Thyroid gland (tissue), 4 donors: ENCODE measurements around the gene RPN2. TPM values are rescaled to one million over a fixed set of nuclear protein-coding genes. Genes with fewer than 3 reads are reported as not detected.

Source experiments
- DNase-seq, 2 donors: peaks; one replicate each; pipeline ENCODE4 v3.0.0-alpha.2; 2019
- H3K27ac ChIP-seq, 3 donors: fragments of 200-600 bp; sonication (generic); 1 replicate in 2 of 3; 2 replicates in 1 of 3; pipeline ENCODE4 v1.5.1; 2016 to 2019; ENCODE audit warnings: mild to moderate bottlenecking in 1 of 3, moderate library complexity in 1 of 3
- H3K27me3 ChIP-seq: fragments of 200-600 bp; sonication (generic); one replicate; pipeline ENCODE4 v1.5.1; 2019
- H3K36me3 ChIP-seq, 2 donors: fragments of 200-600 bp; sonication (generic); one replicate each; pipeline ENCODE4 v1.5.1; 2016 to 2019
- H3K4me1 ChIP-seq, 2 donors: fragments of 200-600 bp; sonication (generic); one replicate each; pipeline ENCODE4 v1.5.1; 2017 to 2019
- H3K4me3 ChIP-seq, 3 donors: fragments of 200-600 bp; sonication (generic); replicated peaks in 1 of 3; 1 replicate in 2 of 3; 2 replicates in 1 of 3; pipeline ENCODE4 v1.5.1; 2016; ENCODE audit warnings: mild to moderate bottlenecking in 1 of 3
- H3K9me3 ChIP-seq: fragments of 200-600 bp; sonication (generic); one replicate; pipeline ENCODE4 v1.5.1; 2017
- CTCF ChIP-seq, 6 experiments: fragments of 200-600 bp in 3 of 6; fragments of 450-650 bp in 3 of 6; sonication (generic) in 3 of 6; IDR thresholded peaks; one replicate each; pipeline ENCODE4 v1.5.1; 2016 to 2019; ENCODE audit warnings: antibody characterized with exemption in 6 of 6, mild to moderate bottlenecking in 2 of 6, inconsistent platforms in 1 of 6, moderate library complexity in 1 of 6
- POLR2A ChIP-seq, 2 donors: fragments of 450-650 bp; IDR thresholded peaks; one replicate each; pipeline ENCODE4 v1.6.1; 2017; ENCODE audit warnings: antibody characterized with exemption in 2 of 2, mild to moderate bottlenecking in 2 of 2, moderate library complexity in 1 of 2
- WGBS, 2 donors: methylation state at CpG; one replicate each; pipeline ENCODE4 v1.1.5; 2017; 5-methylcytosine and 5-hydroxymethylcytosine counted together
- intact Hi-C: fragments of 100-400 bp; cut with DNase I; formaldehyde crosslinking; loops from one replicate; pipeline ENCODE4 v1.15.1; 2023
- total RNA-seq, 4 donors: library from RNA; depleted of rRNA; stranded (reverse); fragments of >200 nt; gene quantifications; one replicate each; pipeline ENCODE4 v1.2.3, GENCODE V29; 2016

RPN2 gene
- total RNA-seq, 4 donors from 2014 or later, result 175 to 342 (median 296) TPM

DNA sequence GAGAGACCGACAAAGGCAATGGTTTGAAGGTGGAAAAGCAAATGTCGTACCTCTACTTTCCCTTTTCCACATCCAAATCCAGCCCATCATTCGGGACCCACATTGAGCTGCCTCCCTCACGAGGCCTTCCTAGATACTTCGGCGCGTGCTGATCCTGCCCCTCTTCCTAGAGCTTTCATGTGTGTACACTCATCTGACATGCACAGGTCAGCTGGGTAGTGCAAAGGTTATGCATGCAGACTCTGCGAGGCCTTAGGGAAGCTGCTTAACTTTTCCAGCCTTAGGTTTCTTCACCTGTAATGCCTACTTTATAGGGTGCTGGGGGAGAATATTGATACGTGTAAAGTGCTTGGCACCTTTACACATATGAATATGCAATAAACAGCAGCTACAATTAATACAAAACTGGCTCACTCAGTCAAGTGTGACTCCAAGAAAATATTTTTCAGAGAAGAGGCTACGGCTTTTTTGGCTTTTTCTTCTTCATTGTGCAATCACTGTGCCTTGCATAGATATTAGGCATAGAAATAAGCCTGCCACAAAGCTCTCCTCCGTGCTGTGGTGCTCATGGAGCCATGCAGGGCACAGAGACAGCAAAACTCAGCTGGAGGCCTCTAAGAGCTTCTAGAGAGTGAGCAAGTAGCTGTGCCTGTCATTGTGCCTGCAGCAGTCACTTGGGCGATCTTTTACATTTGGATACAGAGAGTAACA is 106.7 kb downstream of the RPN2 start:
- Histone ChIP-seq H3K27me3 (no peaks in the 10 kb centered on the region), H3K4me1 (peaks cover 16 to 18% of the 10 kb centered on the region in 2 donors), H3K9me3 (no peaks in the 10 kb centered on the region), H3K4me3 (no peak overlapping the region), H3K27ac (peak overlapping the region in 1 of 3 donors; percentile 8), H3K36me3 (no peaks in the 10 kb centered on the region)
- TF ChIP-seq CTCF (IDR thresholded peaks at IDR 0.05) (no peak), POLR2A (IDR thresholded peaks at IDR 0.05) (no peak)
- intact Hi-C loops, result no loop called here
- WGBS, 2 donors, result 71% methylated on average over 12 of the region's 12 CpGs
- peak in 1 of 2 donors; percentile 33 for DNase-seq

- H3K27ac ChIP-seq, result no peak overlapping the region
- peaks cover 16 to 18% of the 10 kb centered on the region in 2 donors for H3K4me1 ChIP-seq
- intact Hi-C loops, result no loop called here
- no peaks in the 10 kb centered on the region for H3K36me3 ChIP-seq
- no peaks in the 10 kb centered on the region for H3K27me3 ChIP-seq
- WGBS, 2 donors, result 63 to 79% methylated on average over 4 of the region's 4 CpGs
- TF ChIP-seq POLR2A (IDR thresholded peaks at IDR 0.05), result no peak
- no peak for TF ChIP-seq CTCF (IDR thresholded peaks at IDR 0.05)
- H3K9me3 ChIP-seq, result no peaks in the 10 kb centered on the region
- DNase-seq, result peak; percentile 70 to 78
- no peak overlapping the region for H3K4me3 ChIP-seq
Observed at GRCh38 chr20:37288091-37288490, 109.0 kb downstream of the RPN2 start.

DNA sequence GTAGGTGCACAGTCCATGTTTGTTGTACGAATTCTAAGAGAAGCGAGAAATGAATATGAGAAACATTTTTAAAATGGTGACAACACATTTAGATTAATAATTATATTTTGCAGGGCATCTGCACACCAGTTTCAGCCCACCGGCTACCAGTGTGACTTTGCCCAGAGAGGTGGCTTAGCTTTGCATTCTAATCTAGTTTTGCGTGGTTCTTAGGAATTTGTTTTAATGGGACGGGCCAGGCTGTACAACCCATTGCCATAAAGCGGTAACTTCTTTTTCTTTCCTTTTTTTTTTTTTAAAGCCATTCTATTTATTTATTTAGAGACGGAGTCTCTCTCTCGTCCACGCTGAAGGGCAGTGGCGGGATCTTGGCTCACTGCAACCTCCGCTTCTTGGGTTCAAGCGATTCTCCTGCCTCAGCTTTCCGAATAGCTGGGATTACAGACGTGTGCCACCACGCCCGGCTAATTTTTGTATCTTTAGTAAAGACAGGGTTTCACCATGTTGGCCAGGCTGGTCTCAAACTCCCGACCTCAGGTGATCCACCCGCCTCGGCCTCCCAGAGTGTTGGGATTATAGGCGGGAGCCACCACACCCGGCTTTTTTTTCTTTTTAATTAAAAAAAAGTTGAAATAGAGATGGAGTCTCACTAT is 111.2 kb downstream of the RPN2 start:
- H3K4me3 ChIP-seq, result peak overlapping the region; percentile 87 to 97 (median 96)
- no peak for DNase-seq
- TF ChIP-seq POLR2A (IDR thresholded peaks at IDR 0.05) (no peak), CTCF (IDR thresholded peaks at IDR 0.05) (no peak)
- H3K36me3 ChIP-seq, result no peaks in the 10 kb centered on the region
- intact Hi-C loops, result no loop called here
- 71 to 72% methylated on average over 21 of the region's 21 CpGs for WGBS, 2 donors
- H3K9me3 ChIP-seq, result no peaks in the 10 kb centered on the region
- no peaks in the 10 kb centered on the region for H3K27me3 ChIP-seq
- peak overlapping the region; percentile 86 to 91 (median 89) for H3K27ac ChIP-seq
- H3K4me1 ChIP-seq, result peaks cover 16 to 18% of the 10 kb centered on the region in 2 donors

Other genes with a start within 250 kb of the RPN2 start
- gene SAMHD1, start 227.6 kb upstream of the RPN2 start, total RNA-seq, result 100 to 1,000 TPM in 2 of 4 donors, 10 to 100 TPM in 2; 60.6 to 227 (median 112) TPM
- 10 to 100 TPM in 1 of 4 donors, 1 to 10 TPM in 3; 6.4 to 12.1 (median 7.1) TPM for gene RBL1, start 83.3 kb upstream of the RPN2 start, total RNA-seq
- 1 to 10 TPM; 2.3 to 7.5 (median 3.4) TPM for gene MROH8, start 218 bp downstream of the RPN2 start, total RNA-seq
- not detected for gene GHRH, start 82.5 kb downstream of the RPN2 start, total RNA-seq
- 10 to 100 TPM; 16.2 to 53.3 (median 37.5) TPM for gene MANBAL, start 110.3 kb downstream of the RPN2 start, total RNA-seq
- gene SRC, start 166.8 kb downstream of the RPN2 start, total RNA-seq, result 10 to 100 TPM; 17.1 to 23.7 (median 17.8) TPM